Suprapubic skin (tissue), 4 donors: ENCODE data around the gene ADD3. TPM values are rescaled to one million over a fixed set of nuclear protein-coding genes. Genes with fewer than 3 reads are reported as not detected.

Source experiments
- DNase-seq, 2 donors: peaks; one replicate each; pipeline ENCODE4 v3.0.0-alpha.2; 2019; ENCODE audit warnings: low spot score in 2 of 2
- H3K27ac ChIP-seq: fragments of 200-600 bp; sonication (generic); one replicate; pipeline ENCODE4 v1.5.1; 2019
- H3K27me3 ChIP-seq: fragments of 200-600 bp; sonication (generic); one replicate; pipeline ENCODE4 v1.5.1; 2019
- H3K36me3 ChIP-seq: fragments of 200-600 bp; sonication (generic); one replicate; pipeline ENCODE4 v1.5.1; 2019
- H3K4me1 ChIP-seq: fragments of 200-600 bp; sonication (generic); one replicate; pipeline ENCODE4 v1.5.1; 2019
- H3K4me3 ChIP-seq: fragments of 200-600 bp; sonication (generic); one replicate; pipeline ENCODE4 v1.5.1; 2019; ENCODE audit warnings: mild to moderate bottlenecking
- H3K9me3 ChIP-seq: fragments of 200-600 bp; sonication (generic); one replicate; pipeline ENCODE4 v1.5.1; 2019
- CTCF ChIP-seq, 2 donors: fragments of 200-600 bp in 1 of 2; fragments of 450-650 bp in 1 of 2; sonication (generic) in 1 of 2; IDR thresholded peaks; one replicate each; pipeline ENCODE4 v1.5.1; 2016 to 2019; ENCODE audit warnings: antibody characterized with exemption in 2 of 2, mild to moderate bottlenecking in 1 of 2, moderate library complexity in 1 of 2
- EP300 ChIP-seq: sonication (generic); formaldehyde crosslinking; IDR thresholded peaks from one replicate; pipeline ENCODE4 v1.6.1; 2017; ENCODE audit warnings: antibody characterized with exemption
- POLR2A ChIP-seq, 2 donors: fragments of 450-650 bp; IDR thresholded peaks; one replicate each; pipeline ENCODE4 v1.6.1; 2017; ENCODE audit warnings: antibody characterized with exemption in 2 of 2, mild to moderate bottlenecking in 2 of 2, moderate library complexity in 2 of 2
- POLR2AphosphoS5 ChIP-seq, 3 donors: sonication (generic); formaldehyde crosslinking; IDR thresholded peaks; one replicate each; pipeline ENCODE4 v1.6.1; 2017; ENCODE audit warnings: antibody characterized with exemption in 3 of 3
- WGBS: methylation state at CpG from one replicate; pipeline ENCODE4 v1.1.5; 2018; 5-methylcytosine and 5-hydroxymethylcytosine counted together
- total RNA-seq, 4 donors: library from RNA; depleted of rRNA; stranded (reverse); fragments of >200 nt; gene quantifications; one replicate each; pipeline ENCODE4 v1.1.0, GENCODE V29; 2016

The ADD3 gene
- total RNA-seq, 4 donors from 2014 or later = 72.6 to 335 (median 279) TPM

GRCh38 chr10:110162741-110163145 is 155.0 kb downstream of the ADD3 start:
- Histone ChIP-seq H3K4me1 (no peaks in the 10 kb centered on the region), H3K36me3 (no peaks in the 10 kb centered on the region), H3K27me3 (peaks cover 31% of the 10 kb centered on the region), H3K27ac (no peak overlapping the region), H3K4me3 (no peak overlapping the region), H3K9me3 (no peaks in the 10 kb centered on the region)
- peak in 1 of 2 donors; percentile 60 for DNase-seq
- TF ChIP-seq POLR2AphosphoS5 (IDR thresholded peaks at IDR 0.05) = no peak
- no peak for TF ChIP-seq CTCF (IDR thresholded peaks at IDR 0.05)
- TF ChIP-seq EP300 = no peak
- no peak for TF ChIP-seq POLR2A (IDR thresholded peaks at IDR 0.05)
- WGBS = 31% methylated on average over 6 of the region's 6 CpGs

GRCh38 chr10:110163192-110163773 is 155.5 kb downstream of the ADD3 start:
- DNase-seq = no peak
- 87% methylated on average over 5 of the region's 5 CpGs for WGBS
- Histone ChIP-seq H3K9me3 (no peaks in the 10 kb centered on the region), H3K27ac (no peak overlapping the region), H3K4me1 (peaks cover 5% of the 10 kb centered on the region), H3K36me3 (no peaks in the 10 kb centered on the region), H3K4me3 (no peak overlapping the region), H3K27me3 (peaks cover 35% of the 10 kb centered on the region)
- TF ChIP-seq CTCF (IDR thresholded peaks at IDR 0.05) (no peak), POLR2A (IDR thresholded peaks at IDR 0.05) (no peak), POLR2AphosphoS5 (IDR thresholded peaks at IDR 0.05) (no peak), EP300 (no peak)

GRCh38 chr10:110163841-110164240 is 156.1 kb downstream of the ADD3 start:
- H3K36me3 ChIP-seq = no peaks in the 10 kb centered on the region
- H3K27ac ChIP-seq = no peak overlapping the region
- H3K27me3 ChIP-seq = peaks cover 40% of the 10 kb centered on the region
- H3K9me3 ChIP-seq = no peaks in the 10 kb centered on the region
- DNase-seq = peak in 1 of 2 donors; percentile 16
- no peak overlapping the region for H3K4me3 ChIP-seq
- WGBS = 52% methylated on average over 4 of the region's 4 CpGs
- TF ChIP-seq POLR2A (IDR thresholded peaks at IDR 0.05) = no peak
- TF ChIP-seq CTCF (IDR thresholded peaks at IDR 0.05) = no peak
- TF ChIP-seq POLR2AphosphoS5 (IDR thresholded peaks at IDR 0.05) = no peak
- TF ChIP-seq EP300 = no peak
- H3K4me1 ChIP-seq = peaks cover 9% of the 10 kb centered on the region

GRCh38 chr10:110165239-110165638 is 157.5 kb downstream of the ADD3 start:
- no peaks in the 10 kb centered on the region for H3K36me3 ChIP-seq
- TF ChIP-seq POLR2AphosphoS5 (IDR thresholded peaks at IDR 0.05) (no peak), EP300 (no peak), CTCF (IDR thresholded peaks at IDR 0.05) (no peak), POLR2A (IDR thresholded peaks at IDR 0.05) (no peak)
- peaks cover 12% of the 10 kb centered on the region for H3K4me1 ChIP-seq
- DNase-seq = peak in 1 of 2 donors; percentile 24
- no peak overlapping the region for H3K4me3 ChIP-seq
- no peak overlapping the region for H3K27ac ChIP-seq
- peaks cover 53% of the 10 kb centered on the region for H3K27me3 ChIP-seq
- WGBS = 91% methylated on average over 6 of the region's 6 CpGs
- H3K9me3 ChIP-seq = no peaks in the 10 kb centered on the region

GRCh38 chr10:110167149-110167548 is 159.4 kb downstream of the ADD3 start:
- no peak for TF ChIP-seq EP300
- no peaks in the 10 kb centered on the region for H3K36me3 ChIP-seq
- WGBS = 88% methylated on average over 7 of the region's 7 CpGs
- H3K4me1 ChIP-seq = peaks cover 18% of the 10 kb centered on the region
- DNase-seq = peak in 1 of 2 donors; percentile 15
- peaks cover 58% of the 10 kb centered on the region for H3K27me3 ChIP-seq
- H3K27ac ChIP-seq = no peak overlapping the region
- no peaks in the 10 kb centered on the region for H3K9me3 ChIP-seq
- no peak overlapping the region for H3K4me3 ChIP-seq
